ENCODE measurements around the gene DMPK.

The DMPK gene

GRCh38 chr19:45772130-45772840, 10.0 kb downstream of the DMPK start:
- DNase-seq (ENCODE audit: extremely low read depth, low read depth): no peak
- TF ChIP-seq, protein P1, sequence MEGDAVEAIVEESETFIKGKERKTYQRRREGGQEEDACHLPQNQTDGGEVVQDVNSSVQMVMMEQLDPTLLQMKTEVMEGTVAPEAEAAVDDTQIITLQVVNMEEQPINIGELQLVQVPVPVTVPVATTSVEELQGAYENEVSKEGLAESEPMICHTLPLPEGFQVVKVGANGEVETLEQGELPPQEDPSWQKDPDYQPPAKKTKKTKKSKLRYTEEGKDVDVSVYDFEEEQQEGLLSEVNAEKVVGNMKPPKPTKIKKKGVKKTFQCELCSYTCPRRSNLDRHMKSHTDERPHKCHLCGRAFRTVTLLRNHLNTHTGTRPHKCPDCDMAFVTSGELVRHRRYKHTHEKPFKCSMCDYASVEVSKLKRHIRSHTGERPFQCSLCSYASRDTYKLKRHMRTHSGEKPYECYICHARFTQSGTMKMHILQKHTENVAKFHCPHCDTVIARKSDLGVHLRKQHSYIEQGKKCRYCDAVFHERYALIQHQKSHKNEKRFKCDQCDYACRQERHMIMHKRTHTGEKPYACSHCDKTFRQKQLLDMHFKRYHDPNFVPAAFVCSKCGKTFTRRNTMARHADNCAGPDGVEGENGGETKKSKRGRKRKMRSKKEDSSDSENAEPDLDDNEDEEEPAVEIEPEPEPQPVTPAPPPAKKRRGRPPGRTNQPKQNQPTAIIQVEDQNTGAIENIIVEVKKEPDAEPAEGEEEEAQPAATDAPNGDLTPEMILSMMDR (IDR thresholded peaks at IDR 0.05; ENCODE audit: low read depth, low read length): no peak

DNA sequence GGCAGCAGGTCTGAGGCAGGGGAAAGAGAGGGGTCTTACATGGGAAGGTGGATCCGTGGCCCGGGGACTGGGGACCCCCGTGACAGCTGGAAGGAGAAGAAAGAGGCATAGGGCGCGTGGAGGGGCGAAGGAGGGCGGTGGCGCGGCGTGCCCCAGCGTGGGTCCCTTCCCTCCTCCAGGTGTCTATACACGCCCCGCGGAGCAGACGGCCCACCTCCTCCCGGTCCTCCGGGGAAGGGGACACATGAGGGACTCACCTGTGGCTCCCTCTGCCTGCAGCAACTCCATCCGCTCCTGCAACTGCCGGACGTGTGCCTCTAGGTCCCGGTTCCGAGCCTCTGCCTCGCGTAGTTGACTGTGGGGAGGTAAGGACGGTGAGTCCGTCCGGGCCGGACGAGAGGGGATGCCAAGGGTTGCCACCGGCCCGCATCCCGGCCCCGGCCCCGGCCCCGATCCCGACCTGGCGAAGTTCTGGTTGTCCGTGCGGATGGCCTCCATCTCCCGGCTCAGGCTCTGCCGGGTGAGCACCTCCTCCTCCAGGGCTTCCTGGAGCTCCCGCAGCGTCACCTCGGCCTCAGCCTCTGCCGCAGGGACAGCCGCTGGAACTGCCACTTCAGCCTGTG, 10.9 kb downstream of the DMPK start:
- TF ChIP-seq, protein P1 (IDR thresholded peaks at IDR 0.05; ENCODE audit: low read depth, low read length): no peak
- DNase-seq (ENCODE audit: extremely low read depth, low read depth): no peak

DNA sequence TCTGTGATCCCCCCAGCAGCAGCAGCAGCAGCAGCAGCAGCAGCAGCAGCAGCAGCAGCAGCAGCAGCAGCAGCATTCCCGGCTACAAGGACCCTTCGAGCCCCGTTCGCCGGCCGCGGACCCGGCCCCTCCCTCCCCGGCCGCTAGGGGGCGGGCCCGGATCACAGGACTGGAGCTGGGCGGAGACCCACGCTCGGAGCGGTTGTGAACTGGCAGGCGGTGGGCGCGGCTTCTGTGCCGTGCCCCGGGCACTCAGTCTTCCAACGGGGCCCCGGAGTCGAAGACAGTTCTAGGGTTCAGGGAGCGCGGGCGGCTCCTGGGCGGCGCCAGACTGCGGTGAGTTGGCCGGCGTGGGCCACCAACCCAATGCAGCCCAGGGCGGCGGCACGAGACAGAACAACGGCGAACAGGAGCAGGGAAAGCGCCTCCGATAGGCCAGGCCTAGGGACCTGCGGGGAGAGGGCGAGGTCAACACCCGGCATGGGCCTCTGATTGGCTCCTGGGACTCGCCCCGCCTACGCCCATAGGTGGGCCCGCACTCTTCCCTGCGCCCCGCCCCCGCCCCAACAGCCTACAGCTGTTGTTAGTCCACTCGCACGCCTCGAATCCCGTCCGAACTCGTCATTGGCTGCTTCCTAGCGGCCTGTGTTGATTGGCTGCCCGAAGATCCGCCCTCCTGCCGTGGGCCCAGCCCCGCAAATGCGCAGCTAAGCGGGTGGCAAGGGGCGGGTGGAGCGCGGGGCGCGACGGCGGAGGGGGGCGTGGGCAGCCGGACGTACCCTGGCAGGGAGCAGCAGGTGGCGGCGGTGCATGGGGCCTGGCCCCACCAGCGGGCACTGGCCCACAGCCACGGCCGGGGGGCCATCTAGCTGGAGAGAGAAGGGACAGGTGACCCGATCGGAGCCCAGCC, 11.8 kb downstream of the DMPK start:
- TF ChIP-seq, protein P1 (IDR thresholded peaks at IDR 0.05; ENCODE audit: low read depth, low read length): peak; percentile 76
- peak; percentile 95 for DNase-seq (ENCODE audit: extremely low read depth, low read depth)

GRCh38 chr19:45769821-45770191, 12.5 kb downstream of the DMPK start:
- DNase-seq (ENCODE audit: extremely low read depth, low read depth): no peak
- TF ChIP-seq, protein P1 (IDR thresholded peaks at IDR 0.05; ENCODE audit: low read depth, low read length): no peak

GRCh38 chr19:45768984-45769782, 13.1 kb downstream of the DMPK start, which contains the start of gene SIX5:
Gene SIX5 (minus strand): TSS chr19:45769252. CDS start chr19:45768844, 408 bp downstream.
- TF ChIP-seq, protein P1 (IDR thresholded peaks at IDR 0.05; ENCODE audit: low read depth, low read length): no peak
- DNase-seq (ENCODE audit: extremely low read depth, low read depth): peak; percentile 98

GRCh38 chr19:45768655-45768983, 13.7 kb downstream of the DMPK start:
- no peak for DNase-seq (ENCODE audit: extremely low read depth, low read depth)
- TF ChIP-seq, protein P1 (IDR thresholded peaks at IDR 0.05; ENCODE audit: low read depth, low read length): no peak

All from AG09319 (cell line).